ENCODE data around the gene TM7SF3.

Gene TM7SF3

GRCh38 chr12:26995706-26996105 is 18.5 kb downstream of the TM7SF3 start:
- no peak for DNase-seq (ENCODE audit: low read depth)

GRCh38 chr12:26994109-26994508 is 20.1 kb downstream of the TM7SF3 start:
- TF ChIP-seq POLR2A (IDR thresholded peaks at IDR 0.05; ENCODE audit: extremely low read depth, insufficient read length) = no peak
- no peak for TF ChIP-seq MYC (IDR thresholded peaks at IDR 0.05; ENCODE audit: low read depth, low read length)
- no peak for TF ChIP-seq CTCF (IDR thresholded peaks at IDR 0.05; ENCODE audit: low read depth, low read length)
- TF ChIP-seq MAX (IDR thresholded peaks at IDR 0.05; ENCODE audit: low read depth, low read length) = no peak
- no peak for DNase-seq (ENCODE audit: low read depth)
- no peak overlapping the region for H3K4me3 ChIP-seq (ENCODE audit: low read depth, low read length)

More at GRCh38 chr12:26995706-26996105, 18.5 kb downstream of the TM7SF3 start:
- H3K4me3 ChIP-seq (ENCODE audit: low read depth, low read length) = no peak overlapping the region
- TF ChIP-seq CTCF (IDR thresholded peaks at IDR 0.05; ENCODE audit: low read depth, low read length) (no peak), POLR2A (IDR thresholded peaks at IDR 0.05; ENCODE audit: extremely low read depth, insufficient read length) (no peak), MYC (IDR thresholded peaks at IDR 0.05; ENCODE audit: low read depth, low read length) (no peak), MAX (IDR thresholded peaks at IDR 0.05; ENCODE audit: low read depth, low read length) (no peak)

GRCh38 chr12:26991826-26992225 is 22.4 kb downstream of the TM7SF3 start:
- no peak for DNase-seq (ENCODE audit: low read depth)
- TF ChIP-seq POLR2A (IDR thresholded peaks at IDR 0.05; ENCODE audit: extremely low read depth, insufficient read length) (no peak), MAX (IDR thresholded peaks at IDR 0.05; ENCODE audit: low read depth, low read length) (no peak), MYC (IDR thresholded peaks at IDR 0.05; ENCODE audit: low read depth, low read length) (no peak), CTCF (IDR thresholded peaks at IDR 0.05; ENCODE audit: low read depth, low read length) (no peak)
- no peak overlapping the region for H3K4me3 ChIP-seq (ENCODE audit: low read depth, low read length)

- DNase-seq (ENCODE audit: low read depth) = no peak
- no peak overlapping the region for H3K4me3 ChIP-seq (ENCODE audit: low read depth, low read length)
- TF ChIP-seq MAX (IDR thresholded peaks at IDR 0.05; ENCODE audit: low read depth, low read length) = no peak
- no peak for TF ChIP-seq CTCF (IDR thresholded peaks at IDR 0.05; ENCODE audit: low read depth, low read length)
- TF ChIP-seq MYC (IDR thresholded peaks at IDR 0.05; ENCODE audit: low read depth, low read length) = no peak
- TF ChIP-seq POLR2A (IDR thresholded peaks at IDR 0.05; ENCODE audit: extremely low read depth, insufficient read length) = no peak
Observed at GRCh38 chr12:26989873-26990272, 24.3 kb downstream of the TM7SF3 start.

GRCh38 chr12:26988703-26989102 is 25.5 kb downstream of the TM7SF3 start:
- no peak for TF ChIP-seq POLR2A (IDR thresholded peaks at IDR 0.05; ENCODE audit: extremely low read depth, insufficient read length)
- TF ChIP-seq MYC (IDR thresholded peaks at IDR 0.05; ENCODE audit: low read depth, low read length) = no peak
- TF ChIP-seq CTCF (IDR thresholded peaks at IDR 0.05; ENCODE audit: low read depth, low read length) = no peak
- no peak for TF ChIP-seq MAX (IDR thresholded peaks at IDR 0.05; ENCODE audit: low read depth, low read length)
- no peak for DNase-seq (ENCODE audit: low read depth)
- H3K4me3 ChIP-seq (ENCODE audit: low read depth, low read length) = no peak overlapping the region

Measured in NB4 (cell line).